WTC11 (cell line): ENCODE measurements around the gene FZR1. TPM values are rescaled to one million over a fixed set of nuclear protein-coding genes. Genes with fewer than 3 reads are reported as not detected.

ENCODE experiments used
- ATAC-seq: fragments of 200-7000 bp; cut with Tn5 transposase; 2 replicates; pipeline ENCODE4 v1.10.0; 2021; ENCODE audit warnings: mild to moderate bottlenecking, moderate library complexity
- CTCF ChIA-PET: fragments of 300-600 bp; sonication (Branson Sonifier 250); formaldehyde crosslinking; loops from one replicate; lab custom pipeline; 2021; ENCODE audit warnings: antibody characterized with exemption; lab: Charles Lee
- POLR2A ChIA-PET: fragments of 350-600 bp; sonication (Branson Sonifier 250); formaldehyde crosslinking; loops from one replicate; lab custom pipeline; 2021; ENCODE audit warnings: antibody characterized with exemption; lab: Charles Lee
- DNase-seq: peaks from one replicate; pipeline ENCODE4 v3.0.0; 2021; ENCODE audit warnings: low spot score
- H3K27ac Mint-ChIP-seq: 2 replicates; pipeline ENCODE4 v1.8.0; 2021; ENCODE audit warnings: mixed read lengths
- H3K27me3 Mint-ChIP-seq: 2 replicates; pipeline ENCODE4 v1.8.0; 2021; ENCODE audit warnings: low read depth, mild to moderate bottlenecking, moderate library complexity, mixed read lengths
- H3K36me3 Mint-ChIP-seq: 2 replicates; pipeline ENCODE4 v1.8.0; 2021; ENCODE audit warnings: mixed read lengths
- H3K4me1 Mint-ChIP-seq: 2 replicates; pipeline ENCODE4 v1.8.0; 2022; ENCODE audit warnings: mixed read lengths
- H3K4me3 Mint-ChIP-seq: 2 replicates; pipeline ENCODE4 v1.8.0; 2021; ENCODE audit warnings: mild to moderate bottlenecking, moderate library complexity, mixed read lengths
- H3K9me3 Mint-ChIP-seq: 2 replicates; pipeline ENCODE4 v1.8.0; 2021; ENCODE audit warnings: mixed read lengths
- ATF2 ChIP-seq: sonication (generic); formaldehyde crosslinking; IDR thresholded peaks from 2 replicates; pipeline ENCODE4 v1.8.1; 2022; ENCODE audit warnings: low read depth, missing genetic modification reagents, borderline replicate concordance
- CDX4 ChIP-seq: fragments of 250-450 bp; sonication (Bioruptor Pico); IDR thresholded peaks from 2 replicates; pipeline ENCODE4 v1.9.0; 2021; ENCODE audit warnings: moderate library complexity, mild to moderate bottlenecking, inconsistent platforms, borderline replicate concordance
- CTCF ChIP-seq: fragments of 200-600 bp; IDR thresholded peaks from 2 replicates; pipeline ENCODE4 v1.8.0; 2022; ENCODE audit warnings: antibody characterized with exemption
- KAT7 ChIP-seq: sonication (generic); formaldehyde crosslinking; IDR thresholded peaks from 2 replicates; pipeline ENCODE4 v1.8.1; 2023; ENCODE audit warnings: missing genetic modification reagents, mild to moderate bottlenecking, borderline replicate concordance
- MLX ChIP-seq: sonication (generic); formaldehyde crosslinking; IDR thresholded peaks from 2 replicates; pipeline ENCODE4 v1.8.1; 2023; ENCODE audit warnings: mild to moderate bottlenecking, missing genetic modification reagents, moderate library complexity
- SMAD3 ChIP-seq: sonication (generic); formaldehyde crosslinking; IDR thresholded peaks from 2 replicates; pipeline ENCODE4 v1.8.0; 2022; ENCODE audit warnings: missing genetic modification reagents, mild to moderate bottlenecking, borderline replicate concordance
- TP53 ChIP-seq: sonication (generic); formaldehyde crosslinking; IDR thresholded peaks from 2 replicates; pipeline ENCODE4 v1.8.1; 2023; ENCODE audit warnings: mild to moderate bottlenecking, missing genetic modification reagents
- USF1 ChIP-seq: sonication (generic); formaldehyde crosslinking; IDR thresholded peaks from 2 replicates; pipeline ENCODE4 v1.8.0; 2022; ENCODE audit warnings: mild to moderate bottlenecking, missing genetic modification reagents
- ZNF138 ChIP-seq: sonication (generic); formaldehyde crosslinking; conservative IDR thresholded peaks from 2 replicates; pipeline ENCODE4 v1.8.1; 2022; ENCODE audit warnings: mild to moderate bottlenecking, moderate library complexity, missing genetic modification reagents
- ZNF396 ChIP-seq: fragments of 250-450 bp; sonication (Bioruptor Pico); IDR thresholded peaks from 2 replicates; pipeline ENCODE4 v1.8.0; 2021; ENCODE audit warnings: mild to moderate bottlenecking, moderate library complexity, borderline replicate concordance
- total RNA-seq: library from RNA; stranded (reverse); gene quantifications from 3 replicates; pipeline ENCODE4 v1.2.3, GENCODE V29; 2021
- TF ChIP-seq, protein P1 (sequence below): sonication (generic); formaldehyde crosslinking; conservative IDR thresholded peaks from 2 replicates; pipeline ENCODE4 v1.8.1; 2022; ENCODE audit warnings: mild to moderate bottlenecking, missing genetic modification reagents
- TF ChIP-seq, protein P2 (sequence below): fragments of 250-450 bp; sonication (Bioruptor Pico); IDR thresholded peaks from 2 replicates; pipeline ENCODE4 v1.9.0; 2021; ENCODE audit warnings: mild to moderate bottlenecking, borderline replicate concordance
- TF ChIP-seq, protein P3 (sequence below): sonication (generic); formaldehyde crosslinking; IDR thresholded peaks from 2 replicates; pipeline ENCODE4 v1.8.1; 2023; ENCODE audit warnings: mild to moderate bottlenecking, missing genetic modification reagents, moderate library complexity
- TF ChIP-seq, protein P4 (sequence below): sonication (generic); formaldehyde crosslinking; IDR thresholded peaks from 2 replicates; pipeline ENCODE4 v1.8.1; 2022; ENCODE audit warnings: missing genetic modification reagents, borderline replicate concordance
- TF ChIP-seq, protein P5 (sequence below): sonication (generic); formaldehyde crosslinking; IDR thresholded peaks from 2 replicates; pipeline ENCODE4 v1.8.1; 2023; ENCODE audit warnings: mild to moderate bottlenecking, missing genetic modification reagents
- TF ChIP-seq, protein P6 (sequence below): sonication (generic); formaldehyde crosslinking; conservative IDR thresholded peaks from 2 replicates; pipeline ENCODE4 v1.8.1; 2023; ENCODE audit warnings: mild to moderate bottlenecking, low read depth, missing genetic modification reagents, moderate library complexity

FZR1 gene
- total RNA-seq, 1 experiment from 2014 or later: 60.8 TPM

DNA sequence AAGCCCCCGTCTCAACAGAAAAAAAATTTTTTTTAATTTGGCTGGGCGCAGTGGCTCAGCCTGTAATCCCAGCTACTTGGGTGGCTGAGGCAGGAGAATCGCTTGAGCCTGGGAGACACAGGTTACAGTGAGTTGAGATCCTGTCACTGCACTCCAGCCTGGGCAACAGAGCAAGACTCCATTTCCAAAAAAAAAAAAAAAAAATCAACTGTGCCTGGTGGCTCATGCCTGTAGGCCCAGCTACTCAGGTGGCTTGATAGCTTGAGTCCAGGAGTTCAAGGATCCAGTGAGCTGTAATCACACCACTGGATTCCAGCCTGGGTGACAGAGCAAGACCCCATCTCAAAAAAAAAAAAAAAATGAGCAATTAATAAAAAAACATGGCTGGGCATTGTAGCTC, 4.3 kb upstream of the FZR1 start:
- DNase-seq (no peak), ATAC-seq (no peak)
- POLR2A ChIA-PET: no interaction called here
- TF ChIP-seq ATF2 (CRISPR knock-in tag) (no peak), CTCF (no peak), KAT7 (no peak), CDX4 (CRISPR knock-in tag) (no peak), SMAD3 (no peak), USF1 (CRISPR knock-in tag) (no peak), ZNF138 (CRISPR knock-in tag) (no peak), TP53 (CRISPR knock-in tag) (no peak), MLX (CRISPR knock-in tag) (no peak), ZNF396 (CRISPR knock-in tag) (no peak)
- TF ChIP-seq, protein P1, sequence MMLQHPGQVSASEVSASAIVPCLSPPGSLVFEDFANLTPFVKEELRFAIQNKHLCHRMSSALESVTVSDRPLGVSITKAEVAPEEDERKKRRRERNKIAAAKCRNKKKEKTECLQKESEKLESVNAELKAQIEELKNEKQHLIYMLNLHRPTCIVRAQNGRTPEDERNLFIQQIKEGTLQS (CRISPR knock-in tag): no peak
- TF ChIP-seq, protein P2, sequence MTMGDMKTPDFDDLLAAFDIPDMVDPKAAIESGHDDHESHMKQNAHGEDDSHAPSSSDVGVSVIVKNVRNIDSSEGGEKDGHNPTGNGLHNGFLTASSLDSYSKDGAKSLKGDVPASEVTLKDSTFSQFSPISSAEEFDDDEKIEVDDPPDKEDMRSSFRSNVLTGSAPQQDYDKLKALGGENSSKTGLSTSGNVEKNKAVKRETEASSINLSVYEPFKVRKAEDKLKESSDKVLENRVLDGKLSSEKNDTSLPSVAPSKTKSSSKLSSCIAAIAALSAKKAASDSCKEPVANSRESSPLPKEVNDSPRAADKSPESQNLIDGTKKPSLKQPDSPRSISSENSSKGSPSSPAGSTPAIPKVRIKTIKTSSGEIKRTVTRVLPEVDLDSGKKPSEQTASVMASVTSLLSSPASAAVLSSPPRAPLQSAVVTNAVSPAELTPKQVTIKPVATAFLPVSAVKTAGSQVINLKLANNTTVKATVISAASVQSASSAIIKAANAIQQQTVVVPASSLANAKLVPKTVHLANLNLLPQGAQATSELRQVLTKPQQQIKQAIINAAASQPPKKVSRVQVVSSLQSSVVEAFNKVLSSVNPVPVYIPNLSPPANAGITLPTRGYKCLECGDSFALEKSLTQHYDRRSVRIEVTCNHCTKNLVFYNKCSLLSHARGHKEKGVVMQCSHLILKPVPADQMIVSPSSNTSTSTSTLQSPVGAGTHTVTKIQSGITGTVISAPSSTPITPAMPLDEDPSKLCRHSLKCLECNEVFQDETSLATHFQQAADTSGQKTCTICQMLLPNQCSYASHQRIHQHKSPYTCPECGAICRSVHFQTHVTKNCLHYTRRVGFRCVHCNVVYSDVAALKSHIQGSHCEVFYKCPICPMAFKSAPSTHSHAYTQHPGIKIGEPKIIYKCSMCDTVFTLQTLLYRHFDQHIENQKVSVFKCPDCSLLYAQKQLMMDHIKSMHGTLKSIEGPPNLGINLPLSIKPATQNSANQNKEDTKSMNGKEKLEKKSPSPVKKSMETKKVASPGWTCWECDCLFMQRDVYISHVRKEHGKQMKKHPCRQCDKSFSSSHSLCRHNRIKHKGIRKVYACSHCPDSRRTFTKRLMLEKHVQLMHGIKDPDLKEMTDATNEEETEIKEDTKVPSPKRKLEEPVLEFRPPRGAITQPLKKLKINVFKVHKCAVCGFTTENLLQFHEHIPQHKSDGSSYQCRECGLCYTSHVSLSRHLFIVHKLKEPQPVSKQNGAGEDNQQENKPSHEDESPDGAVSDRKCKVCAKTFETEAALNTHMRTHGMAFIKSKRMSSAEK (CRISPR knock-in tag): no peak
- TF ChIP-seq, protein P3, sequence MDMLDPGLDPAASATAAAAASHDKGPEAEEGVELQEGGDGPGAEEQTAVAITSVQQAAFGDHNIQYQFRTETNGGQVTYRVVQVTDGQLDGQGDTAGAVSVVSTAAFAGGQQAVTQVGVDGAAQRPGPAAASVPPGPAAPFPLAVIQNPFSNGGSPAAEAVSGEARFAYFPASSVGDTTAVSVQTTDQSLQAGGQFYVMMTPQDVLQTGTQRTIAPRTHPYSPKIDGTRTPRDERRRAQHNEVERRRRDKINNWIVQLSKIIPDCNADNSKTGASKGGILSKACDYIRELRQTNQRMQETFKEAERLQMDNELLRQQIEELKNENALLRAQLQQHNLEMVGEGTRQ (CRISPR knock-in tag): no peak
- TF ChIP-seq, protein P4, sequence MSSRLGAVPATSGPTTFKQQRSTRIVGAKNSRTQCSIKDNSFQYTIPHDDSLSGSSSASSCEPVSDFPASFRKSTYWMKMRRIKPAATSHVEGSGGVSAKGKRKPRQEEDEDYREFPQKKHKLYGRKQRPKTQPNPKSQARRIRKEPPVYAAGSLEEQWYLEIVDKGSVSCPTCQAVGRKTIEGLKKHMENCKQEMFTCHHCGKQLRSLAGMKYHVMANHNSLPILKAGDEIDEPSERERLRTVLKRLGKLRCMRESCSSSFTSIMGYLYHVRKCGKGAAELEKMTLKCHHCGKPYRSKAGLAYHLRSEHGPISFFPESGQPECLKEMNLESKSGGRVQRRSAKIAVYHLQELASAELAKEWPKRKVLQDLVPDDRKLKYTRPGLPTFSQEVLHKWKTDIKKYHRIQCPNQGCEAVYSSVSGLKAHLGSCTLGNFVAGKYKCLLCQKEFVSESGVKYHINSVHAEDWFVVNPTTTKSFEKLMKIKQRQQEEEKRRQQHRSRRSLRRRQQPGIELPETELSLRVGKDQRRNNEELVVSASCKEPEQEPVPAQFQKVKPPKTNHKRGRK: no peak
- TF ChIP-seq, protein P5, sequence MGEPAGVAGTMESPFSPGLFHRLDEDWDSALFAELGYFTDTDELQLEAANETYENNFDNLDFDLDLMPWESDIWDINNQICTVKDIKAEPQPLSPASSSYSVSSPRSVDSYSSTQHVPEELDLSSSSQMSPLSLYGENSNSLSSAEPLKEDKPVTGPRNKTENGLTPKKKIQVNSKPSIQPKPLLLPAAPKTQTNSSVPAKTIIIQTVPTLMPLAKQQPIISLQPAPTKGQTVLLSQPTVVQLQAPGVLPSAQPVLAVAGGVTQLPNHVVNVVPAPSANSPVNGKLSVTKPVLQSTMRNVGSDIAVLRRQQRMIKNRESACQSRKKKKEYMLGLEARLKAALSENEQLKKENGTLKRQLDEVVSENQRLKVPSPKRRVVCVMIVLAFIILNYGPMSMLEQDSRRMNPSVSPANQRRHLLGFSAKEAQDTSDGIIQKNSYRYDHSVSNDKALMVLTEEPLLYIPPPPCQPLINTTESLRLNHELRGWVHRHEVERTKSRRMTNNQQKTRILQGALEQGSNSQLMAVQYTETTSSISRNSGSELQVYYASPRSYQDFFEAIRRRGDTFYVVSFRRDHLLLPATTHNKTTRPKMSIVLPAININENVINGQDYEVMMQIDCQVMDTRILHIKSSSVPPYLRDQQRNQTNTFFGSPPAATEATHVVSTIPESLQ (CRISPR knock-in tag): no peak
- TF ChIP-seq, protein P6, sequence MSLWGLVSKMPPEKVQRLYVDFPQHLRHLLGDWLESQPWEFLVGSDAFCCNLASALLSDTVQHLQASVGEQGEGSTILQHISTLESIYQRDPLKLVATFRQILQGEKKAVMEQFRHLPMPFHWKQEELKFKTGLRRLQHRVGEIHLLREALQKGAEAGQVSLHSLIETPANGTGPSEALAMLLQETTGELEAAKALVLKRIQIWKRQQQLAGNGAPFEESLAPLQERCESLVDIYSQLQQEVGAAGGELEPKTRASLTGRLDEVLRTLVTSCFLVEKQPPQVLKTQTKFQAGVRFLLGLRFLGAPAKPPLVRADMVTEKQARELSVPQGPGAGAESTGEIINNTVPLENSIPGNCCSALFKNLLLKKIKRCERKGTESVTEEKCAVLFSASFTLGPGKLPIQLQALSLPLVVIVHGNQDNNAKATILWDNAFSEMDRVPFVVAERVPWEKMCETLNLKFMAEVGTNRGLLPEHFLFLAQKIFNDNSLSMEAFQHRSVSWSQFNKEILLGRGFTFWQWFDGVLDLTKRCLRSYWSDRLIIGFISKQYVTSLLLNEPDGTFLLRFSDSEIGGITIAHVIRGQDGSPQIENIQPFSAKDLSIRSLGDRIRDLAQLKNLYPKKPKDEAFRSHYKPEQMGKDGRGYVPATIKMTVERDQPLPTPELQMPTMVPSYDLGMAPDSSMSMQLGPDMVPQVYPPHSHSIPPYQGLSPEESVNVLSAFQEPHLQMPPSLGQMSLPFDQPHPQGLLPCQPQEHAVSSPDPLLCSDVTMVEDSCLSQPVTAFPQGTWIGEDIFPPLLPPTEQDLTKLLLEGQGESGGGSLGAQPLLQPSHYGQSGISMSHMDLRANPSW (CRISPR knock-in tag): no peak
- Mint-ChIP-seq H3K4me3 (no peak overlapping the region), H3K4me1 (peaks cover 16% of the 10 kb centered on the region), H3K36me3 (peaks cover 14% of the 10 kb centered on the region), H3K9me3 (no peaks in the 10 kb centered on the region), H3K27me3 (no peaks in the 10 kb centered on the region), H3K27ac (no peak overlapping the region)
- CTCF ChIA-PET: interaction anchor here (0.7 to 2.3 kb wide), 5 partner anchors 17 to 853 kb away, joined by 3 to 23 read pairs (median 4); no protein-coding TSS in a partner anchor
